Sigmoid colon (tissue), 7 donors: Measurements from ENCODE around the gene ABCC8. TPM values are rescaled to one million over a fixed set of nuclear protein-coding genes. Genes with fewer than 3 reads are reported as not detected.

Experiments used
- DNase-seq: peaks from one replicate; pipeline ENCODE4 v3.0.0-alpha.2; 2019
- H3K27ac ChIP-seq, 4 donors: fragments of 200-600 bp; sonication (generic); one replicate each; pipeline ENCODE4 v1.5.1; 2016 to 2019; ENCODE audit warnings: mild to moderate bottlenecking in 1 of 4
- H3K27me3 ChIP-seq, 3 donors: fragments of 200-600 bp; sonication (generic); one replicate each; pipeline ENCODE4 v1.5.1; 2019; ENCODE audit warnings: mild to moderate bottlenecking in 1 of 3
- H3K36me3 ChIP-seq, 4 donors: fragments of 200-600 bp; sonication (generic); one replicate each; pipeline ENCODE4 v1.5.1; 2016 to 2019
- H3K4me1 ChIP-seq, 4 donors: fragments of 200-600 bp; sonication (generic); one replicate each; pipeline ENCODE4 v1.5.1; 2017 to 2019
- H3K4me3 ChIP-seq, 4 donors: fragments of 200-600 bp; sonication (generic); one replicate each; pipeline ENCODE4 v1.5.1; 2017 to 2019; ENCODE audit warnings: mild to moderate bottlenecking in 2 of 4, moderate library complexity in 1 of 4
- H3K9me3 ChIP-seq, 4 donors: fragments of 200-600 bp in 3 of 4; sonication (generic) in 3 of 4; one replicate each; pipeline versions ENCODE4 v1.5.1 to v1.6.1; 2013 to 2019
- EP300 ChIP-seq, 4 donors: sonication (generic); formaldehyde crosslinking; IDR thresholded peaks; one replicate each; pipeline ENCODE4 v1.6.1; 2017; ENCODE audit warnings: antibody characterized with exemption in 4 of 4
- POLR2A ChIP-seq, 2 donors: fragments of 450-650 bp; IDR thresholded peaks; one replicate each; pipeline ENCODE4 v1.6.1; 2016; ENCODE audit warnings: antibody characterized with exemption in 2 of 2, mild to moderate bottlenecking in 2 of 2, moderate library complexity in 2 of 2
- POLR2AphosphoS5 ChIP-seq, 4 donors: sonication (generic); formaldehyde crosslinking; IDR thresholded peaks; one replicate each; pipeline ENCODE4 v1.6.1; 2017; ENCODE audit warnings: antibody characterized with exemption in 4 of 4
- WGBS, 2 donors: extraction: QIAGEN DNeasy Blood & Tissue Kit; methylation state at CpG; one replicate each; pipeline ENCODE4 v1.1.7; 2013; 5-methylcytosine and 5-hydroxymethylcytosine counted together
- intact Hi-C: fragments of 100-400 bp; cut with DNase I; formaldehyde crosslinking; loops from one replicate; pipeline ENCODE4 v1.15.1; 2023
- polyA plus RNA-seq, 3 donors: library from polyadenylated mRNA; stranded (reverse); fragments of 200-250 nt; gene quantifications; one replicate each; pipeline ENCODE4 v1.2.3, GENCODE V29; 2013
- total RNA-seq, 4 donors: library from RNA; depleted of rRNA; stranded (reverse); fragments of >200 nt; gene quantifications; one replicate each; pipeline ENCODE4 v1.1.0, GENCODE V29; 2016
- TF ChIP-seq, protein P1 (sequence below), 4 experiments: fragments of 450-650 bp in 3 of 4; fragments of 200-600 bp in 1 of 4; IDR thresholded peaks; one replicate each; pipeline ENCODE4 v1.5.1; 2016 to 2019; ENCODE audit warnings: antibody characterized with exemption in 4 of 4, mild to moderate bottlenecking in 3 of 4, moderate library complexity in 2 of 4
- donor health status: healthy with polysubstance abuse.
- donor health status: Bipolar disorder and iron deficiency.
- donor health status: healthy.

ABCC8 gene
- total and polyA plus RNA-seq, 7 donors, result 0.23 to 9.7 (median 2.6) TPM

DNA sequence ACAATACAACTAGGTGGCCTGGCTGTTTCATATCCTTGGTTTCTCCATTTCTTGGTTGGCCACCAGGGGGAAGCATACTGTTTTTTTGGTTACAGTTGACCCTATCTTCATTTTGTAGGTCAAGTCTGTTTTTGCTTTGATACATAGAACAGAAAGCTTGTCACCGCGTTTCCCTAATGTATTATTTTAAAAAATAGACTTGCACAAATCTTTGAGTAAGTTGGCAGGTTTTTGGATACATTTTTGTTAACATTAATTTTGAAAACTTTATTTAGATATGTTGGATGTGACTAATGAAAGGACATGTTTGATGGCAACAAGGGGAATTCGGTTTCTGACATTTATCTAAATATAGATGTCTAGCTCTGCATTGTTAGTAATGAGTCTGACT, 122.0 kb downstream of the ABCC8 start:
- Histone ChIP-seq H3K4me3 (no peak overlapping the region), H3K27ac (no peak overlapping the region), H3K36me3 (no peaks in the 10 kb centered on the region), H3K9me3 (no peaks in the 10 kb centered on the region), H3K27me3 (no peaks in the 10 kb centered on the region), H3K4me1 (peaks cover 0 to 31% (median 23%) of the 10 kb centered on the region in 4 donors)
- WGBS, 2 donors, result 30 to 58% methylated on average over 3 of the region's 3 CpGs
- TF ChIP-seq, protein P1, sequence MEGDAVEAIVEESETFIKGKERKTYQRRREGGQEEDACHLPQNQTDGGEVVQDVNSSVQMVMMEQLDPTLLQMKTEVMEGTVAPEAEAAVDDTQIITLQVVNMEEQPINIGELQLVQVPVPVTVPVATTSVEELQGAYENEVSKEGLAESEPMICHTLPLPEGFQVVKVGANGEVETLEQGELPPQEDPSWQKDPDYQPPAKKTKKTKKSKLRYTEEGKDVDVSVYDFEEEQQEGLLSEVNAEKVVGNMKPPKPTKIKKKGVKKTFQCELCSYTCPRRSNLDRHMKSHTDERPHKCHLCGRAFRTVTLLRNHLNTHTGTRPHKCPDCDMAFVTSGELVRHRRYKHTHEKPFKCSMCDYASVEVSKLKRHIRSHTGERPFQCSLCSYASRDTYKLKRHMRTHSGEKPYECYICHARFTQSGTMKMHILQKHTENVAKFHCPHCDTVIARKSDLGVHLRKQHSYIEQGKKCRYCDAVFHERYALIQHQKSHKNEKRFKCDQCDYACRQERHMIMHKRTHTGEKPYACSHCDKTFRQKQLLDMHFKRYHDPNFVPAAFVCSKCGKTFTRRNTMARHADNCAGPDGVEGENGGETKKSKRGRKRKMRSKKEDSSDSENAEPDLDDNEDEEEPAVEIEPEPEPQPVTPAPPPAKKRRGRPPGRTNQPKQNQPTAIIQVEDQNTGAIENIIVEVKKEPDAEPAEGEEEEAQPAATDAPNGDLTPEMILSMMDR (IDR thresholded peaks at IDR 0.05), result peak in 3 of 4 experiments; percentile 38 to 54 (median 42)
- TF ChIP-seq POLR2A (IDR thresholded peaks at IDR 0.05), result no peak
- peak; percentile 72 for DNase-seq
- intact Hi-C loops, result loop anchor here (5.0 kb wide), 3 partner anchors 147 to 1173 kb away; partner anchors contain the start of genes GTF2H1, HPS5, PIK3C2A and TSG101

DNA sequence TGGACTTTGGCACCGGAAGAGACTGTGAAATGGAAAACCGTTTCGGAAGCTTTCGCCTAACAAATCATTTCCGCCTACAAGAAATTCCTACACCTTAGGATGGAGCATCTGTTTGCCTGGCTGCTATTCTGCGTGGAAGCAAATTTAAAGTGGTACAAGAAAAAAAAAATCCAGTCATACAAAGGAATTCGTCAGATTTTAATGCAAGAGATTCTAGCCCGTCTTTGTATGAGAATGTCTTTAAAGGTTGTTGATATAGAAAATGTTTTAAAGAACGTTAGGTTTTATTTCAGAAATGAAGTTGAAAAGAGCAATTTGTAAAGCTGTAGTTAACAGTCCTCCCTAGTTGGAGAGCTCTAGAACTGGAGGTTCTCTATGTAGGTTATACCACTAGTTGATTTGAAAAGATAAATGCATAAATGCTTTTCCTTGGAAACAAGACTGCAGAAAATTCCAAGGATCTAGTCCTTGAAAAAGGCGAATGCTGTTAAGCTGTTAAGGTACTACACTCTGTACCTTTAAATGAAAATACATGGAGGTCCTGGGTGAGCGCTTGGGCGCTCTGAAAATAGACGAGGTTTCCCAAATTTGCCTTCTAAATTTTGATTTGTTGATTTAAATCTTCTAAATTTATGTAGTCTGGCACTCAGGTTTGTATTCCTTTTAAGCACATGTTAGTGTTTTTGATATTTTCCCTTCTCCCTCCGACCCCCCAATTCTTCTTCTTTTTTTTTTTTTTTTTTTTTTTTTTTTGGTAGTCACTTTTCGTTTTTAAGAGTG, 122.6 kb downstream of the ABCC8 start:
- Histone ChIP-seq H3K36me3 (no peaks in the 10 kb centered on the region), H3K27ac (peak overlapping the region; percentile 76 to 92 (median 84)), H3K27me3 (no peaks in the 10 kb centered on the region), H3K4me1 (peaks cover 0 to 31% (median 23%) of the 10 kb centered on the region in 4 donors), H3K4me3 (peak overlapping the region; percentile 62 to 79 (median 70)), H3K9me3 (no peaks in the 10 kb centered on the region)
- WGBS, 2 donors, result 3 to 8% methylated on average over 15 of the region's 15 CpGs
- DNase-seq, result no peak
- intact Hi-C loops, result loop anchor here (2.0 to 5.0 kb wide), 4 partner anchors 77 to 1173 kb away; partner anchors contain the start of genes GTF2H1, HPS5, NUCB2 and PIK3C2A
- TF ChIP-seq EP300 (IDR thresholded peaks at IDR 0.05) (no peak), POLR2A (IDR thresholded peaks at IDR 0.05) (no peak), POLR2AphosphoS5 (IDR thresholded peaks at IDR 0.05) (no peak)
- TF ChIP-seq, protein P1 (IDR thresholded peaks at IDR 0.05), result no peak

DNA sequence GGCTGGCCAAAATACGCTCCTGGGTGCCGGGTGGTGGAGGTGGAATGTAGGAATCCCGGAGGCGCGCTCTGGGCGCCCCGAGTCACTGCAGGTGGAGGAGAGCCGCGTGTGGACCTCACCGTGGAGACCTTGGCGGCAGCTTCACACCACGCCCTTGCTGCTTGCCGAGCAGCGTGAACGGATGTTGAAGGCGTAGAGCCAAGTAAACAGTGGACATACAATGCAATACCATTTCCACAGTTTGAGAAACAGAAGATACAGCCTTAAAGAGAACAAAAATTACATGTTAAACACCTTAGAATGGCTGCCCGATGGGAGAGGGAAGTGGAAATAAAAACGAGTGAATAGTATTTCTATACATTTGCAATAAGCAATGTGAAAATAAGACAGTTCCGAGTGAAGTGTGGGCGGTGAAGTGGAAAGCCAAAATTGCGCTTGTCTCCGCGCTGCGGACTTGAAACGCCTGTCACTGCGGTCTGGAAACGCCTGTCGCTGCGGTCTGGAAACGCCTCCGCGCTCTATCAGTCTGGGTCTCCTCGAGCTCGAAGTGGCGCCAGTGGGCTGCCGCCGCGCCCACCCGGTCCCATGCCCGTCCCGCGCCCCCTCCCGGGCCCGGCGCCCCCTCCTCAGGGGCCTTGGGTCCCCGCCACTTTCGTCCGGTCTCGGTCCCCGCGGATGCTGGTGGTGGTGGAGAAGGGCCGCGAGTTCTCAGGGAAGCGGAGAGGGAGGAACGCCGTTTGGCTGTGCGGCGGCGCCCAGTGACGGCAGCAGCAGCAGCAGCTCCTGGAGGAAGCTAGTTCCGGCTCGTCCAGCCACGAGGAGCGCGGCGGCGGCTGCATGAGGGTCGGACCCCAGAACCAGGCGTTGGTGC, 123.5 kb downstream of the ABCC8 start:
- intact Hi-C loops, result loop anchor here (2.0 to 5.0 kb wide), 4 partner anchors 76 to 1174 kb away; partner anchors contain the start of genes GTF2H1, HPS5, NUCB2 and PIK3C2A
- peak; percentile 87 for DNase-seq
- WGBS, 2 donors, result 0% methylated on average over 69 of the region's 69 CpGs
- Histone ChIP-seq H3K27ac (peak overlapping the region; percentile 76 to 92 (median 84)), H3K9me3 (no peaks in the 10 kb centered on the region), H3K4me3 (peak overlapping the region; percentile 62 to 79 (median 70)), H3K4me1 (peaks cover 0 to 31% (median 23%) of the 10 kb centered on the region in 4 donors), H3K27me3 (no peaks in the 10 kb centered on the region), H3K36me3 (no peaks in the 10 kb centered on the region)
- TF ChIP-seq POLR2A (IDR thresholded peaks at IDR 0.05) (no peak), EP300 (IDR thresholded peaks at IDR 0.05) (no peak), POLR2AphosphoS5 (IDR thresholded peaks at IDR 0.05) (peak in 3 of 4 donors; percentile 44 to 58 (median 54))
- TF ChIP-seq, protein P1 (IDR thresholded peaks at IDR 0.05), result no peak

DNA sequence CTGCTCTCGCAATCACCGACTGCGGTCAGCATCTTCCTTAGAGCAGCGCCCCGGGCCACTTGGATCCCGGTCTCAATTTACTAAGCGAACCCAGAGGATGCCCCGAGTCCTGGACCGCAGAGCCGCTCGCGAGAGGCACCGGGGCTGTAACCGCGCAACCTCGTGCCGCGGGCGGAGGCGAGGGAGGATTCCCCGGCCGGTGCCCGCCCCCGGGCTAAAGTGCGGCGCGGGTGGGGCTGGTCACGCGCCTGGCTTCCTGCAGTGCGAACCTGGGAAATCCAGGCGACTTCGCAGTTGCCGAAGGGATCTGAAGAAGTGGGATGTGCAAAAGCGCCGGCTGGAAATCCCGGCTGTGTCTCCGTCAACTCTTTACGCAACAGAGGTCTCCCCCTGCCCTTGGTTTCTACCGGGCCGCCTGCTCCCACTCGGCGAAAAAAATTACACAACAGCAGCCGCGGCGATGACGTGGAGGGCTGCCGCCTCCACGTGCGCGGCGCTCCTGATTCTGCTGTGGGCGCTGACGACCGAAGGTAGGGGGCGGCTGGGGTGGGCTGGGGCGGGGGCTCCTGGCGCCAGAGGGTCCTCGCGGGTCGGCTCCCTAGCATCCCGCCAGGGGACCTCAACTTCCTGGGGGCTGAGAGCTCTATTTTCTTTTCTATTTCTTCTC, 125.0 kb downstream of the ABCC8 start, which contains the start of gene NCR3LG1:
TSS of gene NCR3LG1 (plus strand) at position 291 of the 667 bp plus-strand sequence. CDS start at position 461, 170 bp downstream.
- Histone ChIP-seq H3K4me3 (peak within 1 kb of the TSS; percentile 62 to 79 (median 70)), H3K36me3 (no peaks in the 10 kb centered on the region), H3K4me1 (peaks cover 0 to 31% (median 23%) of the 10 kb centered on the region in 4 donors), H3K27me3 (no peaks in the 10 kb centered on the region), H3K9me3 (no peaks in the 10 kb centered on the region), H3K27ac (peak within 1 kb of the TSS; percentile 57 to 92 (median 84))
- DNase-seq, result peak; percentile 86
- intact Hi-C loops, result loop anchor here (2.0 to 5.0 kb wide), 4 partner anchors 75 to 1176 kb away; partner anchors contain the start of genes GTF2H1, HPS5, NUCB2 and PIK3C2A
- 0% methylated on average over 61 of the region's 61 CpGs for WGBS, 2 donors
- TF ChIP-seq POLR2AphosphoS5 (IDR thresholded peaks at IDR 0.05) (peak in 3 of 4 donors; percentile 15 to 53 (median 41)), EP300 (IDR thresholded peaks at IDR 0.05) (peak in 1 of 4 donors; percentile 26)
- TF ChIP-seq, protein P1 (IDR thresholded peaks at IDR 0.05), result no peak
